Measurements from ENCODE around the gene UBXN7. TPM values are rescaled to one million over a fixed set of nuclear protein-coding genes. Genes with fewer than 3 reads are reported as not detected.
A peak's percentile ranks its signal among the peaks of the same experiment; 100 is the strongest.
"Not testable (repeated sequence)": the region's sequence is repeated elsewhere in the genome, so short reads cannot be mapped to it uniquely, and the experiment has no call there.

UBXN7 gene
- total RNA-seq, 3 donors from 2014 or later, result 33.7 to 35.2 (median 34.7) TPM

DNA sequence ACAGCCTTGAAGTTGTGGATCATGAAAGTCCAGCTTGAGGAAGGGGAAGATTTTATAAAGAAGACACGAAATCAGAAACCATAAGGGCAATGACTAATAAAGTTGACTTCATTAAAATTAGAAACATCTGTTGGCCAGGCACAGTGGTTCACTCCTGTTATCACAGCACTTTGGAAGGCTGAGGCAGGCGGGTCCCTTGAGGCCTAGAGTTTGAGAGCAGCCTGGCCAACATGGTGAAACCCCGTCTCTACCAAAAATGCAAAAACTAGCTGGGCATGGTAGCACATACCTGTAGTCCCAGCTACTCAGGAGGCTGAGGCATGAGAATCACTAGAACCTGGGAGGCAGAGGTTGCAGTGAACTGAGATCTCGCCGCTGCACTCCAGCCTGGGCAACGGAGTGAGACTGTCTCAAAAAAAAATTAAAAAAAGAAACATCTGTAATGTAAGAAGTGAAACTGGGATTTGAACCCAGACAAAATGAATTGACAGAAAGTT is 7.9 kb upstream of the UBXN7 start:
- ATAC-seq (no peak), DNase-seq (no peak)
- H3K4me1 Mint-ChIP-seq (ENCODE audit: low read depth), result peaks cover 5% of the 10 kb centered on the region
- H3K27me3 Mint-ChIP-seq (ENCODE audit: low read depth), result no peaks in the 10 kb centered on the region
- H3K4me3 Mint-ChIP-seq, result no peak overlapping the region
- H3K36me3 Mint-ChIP-seq (ENCODE audit: insufficient read depth), result no peaks in the 10 kb centered on the region
- H3K9me3 Mint-ChIP-seq, result no peaks in the 10 kb centered on the region

DNA sequence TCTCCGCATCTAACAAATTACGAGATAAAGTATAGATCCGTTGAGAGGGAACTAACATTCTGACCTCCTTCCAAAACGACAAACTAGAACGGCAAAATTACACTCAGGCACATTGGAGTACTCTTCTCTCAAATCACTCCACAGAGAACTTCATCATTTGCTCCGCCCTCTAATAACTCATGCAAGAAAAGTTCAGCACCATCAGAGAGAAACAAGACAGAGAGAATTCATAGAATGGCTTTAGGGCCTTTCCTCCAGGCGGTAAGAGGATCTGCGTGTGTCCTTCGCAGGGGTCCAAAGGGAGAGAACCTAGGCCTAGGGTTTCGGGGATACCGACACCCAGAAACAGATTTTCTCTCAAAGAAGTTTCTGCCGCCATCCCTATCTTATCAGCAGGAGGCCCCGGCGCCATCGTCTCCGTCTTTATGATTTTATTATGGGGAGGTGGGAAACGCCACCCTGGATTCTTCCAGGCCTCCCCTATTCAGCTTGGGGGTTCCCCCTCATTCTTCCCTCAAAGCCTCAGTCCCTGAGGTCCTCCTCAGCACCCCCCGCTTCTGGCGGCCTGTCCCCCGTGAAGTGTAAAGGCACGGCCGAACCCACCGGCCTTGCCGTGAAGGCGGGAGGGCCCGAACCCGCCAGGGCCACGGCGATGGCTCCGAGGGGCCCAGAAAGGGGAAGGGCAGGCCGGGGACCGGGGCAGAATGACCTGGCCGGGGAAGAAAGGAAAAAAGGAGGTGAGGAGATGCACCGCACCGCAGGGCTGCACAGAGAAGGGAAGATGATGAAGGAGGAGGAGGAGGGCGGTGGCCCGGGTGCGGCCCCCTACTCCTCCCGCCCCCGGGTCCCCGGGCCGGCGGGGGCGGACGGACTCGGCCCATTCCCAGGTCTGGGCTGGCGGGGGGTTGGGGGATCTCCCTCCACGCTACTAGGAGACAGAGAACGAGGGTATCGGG is 768 bp downstream of the UBXN7 start:
- ATAC-seq, result peak; percentile 30 to 34
- Mint-ChIP-seq H3K27me3 (ENCODE audit: low read depth) (no peaks in the 10 kb centered on the region), H3K4me1 (ENCODE audit: low read depth) (peaks cover 18% of the 10 kb centered on the region), H3K36me3 (ENCODE audit: insufficient read depth) (peaks cover 6% of the 10 kb centered on the region), H3K4me3 (peak overlapping the region; percentile 97), H3K9me3 (no peaks in the 10 kb centered on the region)
- no peak for DNase-seq

DNA sequence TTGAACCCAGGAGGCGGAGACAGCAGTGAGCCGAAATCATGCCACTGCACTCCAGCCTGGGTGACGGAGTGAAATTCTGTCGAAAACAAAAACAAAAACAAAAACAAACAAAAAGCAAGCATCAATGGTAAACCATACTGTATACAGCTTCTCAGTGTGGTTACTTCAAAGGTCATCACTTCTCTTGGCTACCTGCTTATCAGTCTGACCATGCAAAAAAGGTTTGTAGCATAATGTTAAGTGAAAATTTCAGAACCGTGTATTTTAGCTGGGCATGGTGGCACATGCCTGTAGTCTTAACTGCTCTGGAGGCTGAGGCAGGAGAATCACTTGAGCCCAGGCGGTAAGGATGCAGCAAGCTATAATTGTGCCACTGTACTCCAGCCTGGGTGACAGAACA is 4.2 kb downstream of the UBXN7 start:
- peaks cover 28% of the 10 kb centered on the region for H3K4me1 Mint-ChIP-seq (ENCODE audit: low read depth)
- no peak overlapping the region for H3K4me3 Mint-ChIP-seq
- peaks cover 6% of the 10 kb centered on the region for H3K36me3 Mint-ChIP-seq (ENCODE audit: insufficient read depth)
- DNase-seq (no peak), ATAC-seq (no peak)
- H3K27me3 Mint-ChIP-seq (ENCODE audit: low read depth), result no peaks in the 10 kb centered on the region
- no peaks in the 10 kb centered on the region for H3K9me3 Mint-ChIP-seq

DNA sequence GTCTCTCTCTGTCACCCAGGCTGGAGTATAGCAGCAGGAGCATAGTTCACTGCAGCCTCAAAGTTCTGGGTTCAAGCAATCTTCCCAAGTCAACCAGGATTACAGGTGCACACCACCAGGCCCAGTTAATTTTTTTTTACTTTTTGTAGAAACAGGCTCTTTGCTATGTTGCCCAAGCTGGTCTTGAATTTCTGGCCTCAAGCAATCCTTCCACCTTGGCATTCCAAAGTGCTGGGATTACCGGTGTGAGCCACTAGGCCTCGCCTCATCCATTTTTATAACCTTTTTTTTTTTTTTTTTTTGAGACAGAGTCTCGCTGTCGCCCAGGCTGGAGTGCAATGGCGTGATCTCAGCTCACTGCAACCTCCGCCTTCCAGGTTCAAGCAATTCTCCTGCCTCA is 7.8 kb downstream of the UBXN7 start:
- not testable (repeated sequence) for H3K9me3 Mint-ChIP-seq; H3K4me3 Mint-ChIP-seq; DNase-seq; H3K27me3 Mint-ChIP-seq (ENCODE audit: low read depth); ATAC-seq; H3K36me3 Mint-ChIP-seq (ENCODE audit: insufficient read depth)
- H3K4me1 Mint-ChIP-seq (ENCODE audit: low read depth), result peaks cover 40% of the 10 kb centered on the region

DNA sequence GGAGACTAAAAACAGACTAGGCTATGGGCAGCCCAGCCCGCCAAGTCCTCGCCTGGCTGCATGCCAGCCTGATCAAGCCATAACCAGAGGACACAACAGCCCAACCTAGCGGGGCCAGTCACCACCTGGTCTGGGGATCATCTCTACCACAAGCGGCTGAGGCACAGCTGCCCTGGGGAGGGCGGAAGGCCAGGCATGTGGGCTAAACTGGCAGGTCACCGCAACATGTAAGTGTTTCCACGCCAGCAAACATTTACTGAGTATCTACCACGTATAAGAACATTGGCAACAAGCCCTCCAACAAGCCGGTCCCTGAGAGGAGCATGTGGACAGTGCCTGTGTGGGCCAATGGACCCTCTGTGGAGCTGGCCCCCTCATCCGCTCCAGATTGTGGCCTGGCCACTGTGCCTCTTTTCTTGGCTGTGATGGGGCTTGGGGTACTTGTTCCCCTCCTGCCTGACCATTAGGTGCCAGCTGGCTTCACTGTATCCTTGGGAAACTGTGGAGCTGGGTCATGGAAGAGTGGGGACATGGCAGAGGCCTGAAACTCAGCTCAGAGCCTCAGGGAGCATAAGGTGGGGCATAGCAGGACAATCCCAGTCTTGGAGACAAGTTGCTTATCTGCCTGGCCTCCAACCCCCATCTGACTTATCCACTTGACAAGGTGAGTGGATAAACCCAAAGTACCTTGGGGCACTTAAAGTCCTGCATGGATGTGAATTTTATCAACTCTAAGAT is 9.0 kb downstream of the UBXN7 start:
- Mint-ChIP-seq H3K9me3 (no peaks in the 10 kb centered on the region), H3K4me1 (ENCODE audit: low read depth) (peaks cover 48% of the 10 kb centered on the region), H3K36me3 (ENCODE audit: insufficient read depth) (peaks cover 8% of the 10 kb centered on the region), H3K4me3 (no peak overlapping the region), H3K27me3 (ENCODE audit: low read depth) (no peaks in the 10 kb centered on the region)
- ATAC-seq (peak in 1 of 2 donors; percentile 28), DNase-seq (no peak)

DNA sequence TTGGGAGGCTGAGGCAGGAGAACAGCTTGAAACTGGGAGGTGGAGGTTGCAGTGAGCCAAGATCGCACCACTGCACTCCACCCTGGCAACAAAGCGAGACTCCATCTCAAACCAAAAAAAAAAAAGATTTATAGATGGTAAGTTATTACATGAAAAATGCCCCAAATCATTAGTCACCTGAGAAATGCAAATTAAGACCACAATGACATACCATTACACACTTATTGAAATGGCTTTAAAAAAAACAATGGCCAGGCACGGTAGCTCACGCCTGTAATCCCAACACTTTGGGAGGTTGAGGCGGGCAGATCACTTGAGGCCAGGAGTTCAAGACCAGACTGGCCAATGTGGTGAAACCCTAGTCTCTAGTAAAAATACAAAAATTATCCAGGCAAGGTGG is 10.6 kb downstream of the UBXN7 start:
- peak; percentile 82 to 84 for ATAC-seq

DNA sequence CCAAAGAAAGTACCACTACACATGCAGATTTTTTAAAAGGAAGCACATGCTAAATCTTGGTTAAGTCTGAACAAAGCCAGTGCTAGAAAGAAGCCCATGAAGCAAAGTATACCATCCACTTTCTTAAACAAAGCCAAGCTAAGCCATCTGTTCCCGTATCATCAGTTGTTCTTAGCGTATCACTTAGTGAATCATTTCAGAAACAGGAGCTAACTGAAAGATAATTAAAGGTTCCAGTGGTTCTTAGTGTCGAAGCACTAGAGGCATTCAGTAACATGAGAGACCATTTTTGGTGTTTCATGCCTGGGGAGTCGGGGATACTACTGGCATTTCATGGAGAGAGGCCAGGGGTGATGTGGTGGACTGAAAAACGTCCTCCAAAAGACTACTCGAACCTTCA is 12.8 kb downstream of the UBXN7 start:
- H3K4me1 Mint-ChIP-seq (ENCODE audit: low read depth), result peaks cover 65% of the 10 kb centered on the region
- H3K4me3 Mint-ChIP-seq, result no peak overlapping the region
- no peak for ATAC-seq
- H3K27me3 Mint-ChIP-seq (ENCODE audit: low read depth), result no peaks in the 10 kb centered on the region
- peaks cover 6% of the 10 kb centered on the region for H3K36me3 Mint-ChIP-seq (ENCODE audit: insufficient read depth)
- H3K9me3 Mint-ChIP-seq, result no peaks in the 10 kb centered on the region
- DNase-seq, result no peak

More for the DNA sequence above, 10.6 kb downstream of the UBXN7 start:
- not testable (repeated sequence) for H3K4me3 Mint-ChIP-seq; H3K9me3 Mint-ChIP-seq; DNase-seq; H3K27me3 Mint-ChIP-seq (ENCODE audit: low read depth); H3K36me3 Mint-ChIP-seq (ENCODE audit: insufficient read depth)
- peaks cover 53% of the 10 kb centered on the region for H3K4me1 Mint-ChIP-seq (ENCODE audit: low read depth)

DNA sequence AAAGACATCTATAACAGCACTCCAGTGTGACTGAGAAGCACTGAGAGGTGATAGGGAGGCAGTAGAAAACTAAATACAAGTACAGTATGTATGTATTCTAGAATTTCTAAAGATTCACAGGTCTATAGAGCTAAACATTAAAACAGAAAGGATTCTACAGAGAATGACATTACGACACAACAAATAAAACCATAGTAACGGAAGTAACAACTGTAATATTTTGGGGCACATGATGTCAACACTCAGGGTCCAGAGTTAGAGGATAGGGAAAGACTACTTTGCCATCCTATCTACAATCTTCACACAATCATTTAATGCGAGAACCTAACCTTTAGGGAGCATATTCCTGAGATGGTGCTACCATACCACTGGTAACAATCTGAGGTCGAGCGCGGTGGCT is 13.6 kb downstream of the UBXN7 start:
- peaks cover 6% of the 10 kb centered on the region for H3K36me3 Mint-ChIP-seq (ENCODE audit: insufficient read depth)
- H3K4me1 Mint-ChIP-seq (ENCODE audit: low read depth), result peaks cover 68% of the 10 kb centered on the region
- H3K4me3 Mint-ChIP-seq, result no peak overlapping the region
- ATAC-seq, result no peak
- H3K9me3 Mint-ChIP-seq, result no peaks in the 10 kb centered on the region
- H3K27me3 Mint-ChIP-seq (ENCODE audit: low read depth), result no peaks in the 10 kb centered on the region
- no peak for DNase-seq

DNA sequence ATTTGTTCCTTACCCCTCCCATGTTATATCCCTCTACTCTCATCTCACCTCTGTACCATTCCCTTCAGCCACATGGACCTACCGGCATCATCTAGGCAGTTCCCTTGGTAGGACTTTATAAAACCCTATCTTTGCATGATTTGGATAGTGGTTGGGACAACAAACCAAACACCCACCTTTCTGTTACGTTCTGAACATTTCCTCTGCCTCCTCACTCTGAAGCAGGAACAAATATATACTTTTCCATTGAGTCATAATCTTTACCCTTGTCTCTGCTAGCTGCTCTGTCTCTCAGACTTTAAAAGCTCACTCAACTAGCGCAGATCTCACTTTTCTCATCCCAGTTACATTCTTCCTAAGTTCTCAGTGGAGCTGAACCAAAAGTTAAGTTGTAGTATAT is 17.8 kb downstream of the UBXN7 start:
- Mint-ChIP-seq H3K36me3 (ENCODE audit: insufficient read depth) (peaks cover 3% of the 10 kb centered on the region), H3K9me3 (peaks cover under 1% of the 10 kb centered on the region), H3K27me3 (ENCODE audit: low read depth) (no peaks in the 10 kb centered on the region), H3K4me3 (peak overlapping the region; percentile 14), H3K4me1 (ENCODE audit: low read depth) (peaks cover 53% of the 10 kb centered on the region)
- ATAC-seq, result peak; percentile 78 to 87
- no peak for DNase-seq

DNA sequence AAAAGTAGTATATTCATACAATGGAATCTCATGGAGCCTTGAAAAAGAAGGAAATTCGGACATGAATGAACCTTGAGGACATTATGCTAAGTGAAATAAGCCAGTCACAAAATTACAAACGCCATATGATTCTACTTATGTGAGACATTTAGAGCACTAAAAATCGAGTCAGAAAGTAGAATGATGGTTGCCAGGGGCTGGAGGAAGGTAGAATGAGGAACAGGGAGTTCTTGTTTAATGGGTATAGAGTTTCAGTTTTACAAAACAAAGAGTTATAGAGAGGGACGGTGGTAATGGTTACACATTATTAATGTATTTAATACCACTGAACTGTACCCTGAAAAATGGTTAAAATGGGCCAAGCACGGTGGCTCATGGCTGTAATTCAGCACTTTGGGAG is 19.5 kb downstream of the UBXN7 start:
- H3K36me3 Mint-ChIP-seq (ENCODE audit: insufficient read depth), result peaks cover 11% of the 10 kb centered on the region
- peaks cover 11% of the 10 kb centered on the region for H3K9me3 Mint-ChIP-seq
- DNase-seq, result no peak
- no peak for ATAC-seq
- no peaks in the 10 kb centered on the region for H3K27me3 Mint-ChIP-seq (ENCODE audit: low read depth)
- peaks cover 52% of the 10 kb centered on the region for H3K4me1 Mint-ChIP-seq (ENCODE audit: low read depth)
- H3K4me3 Mint-ChIP-seq, result no peak overlapping the region

DNA sequence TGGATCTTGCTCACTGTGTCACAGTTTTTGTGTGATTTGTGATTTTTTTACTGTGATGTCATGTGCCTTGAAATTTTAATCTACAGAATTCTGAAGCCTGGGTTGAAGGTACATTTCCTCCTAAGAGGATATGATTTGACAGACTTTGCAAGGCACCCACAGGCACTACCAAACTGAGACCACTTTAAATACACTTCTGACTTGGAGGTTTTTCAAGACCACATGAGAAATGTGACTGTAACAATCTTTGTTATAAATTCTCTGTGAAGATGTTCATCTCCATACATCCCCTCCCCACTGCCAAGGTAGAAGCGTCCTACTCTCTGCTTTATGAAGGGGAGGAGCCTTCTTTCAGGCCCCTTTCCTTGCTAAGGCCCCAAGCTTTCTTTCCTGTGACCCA is 22.8 kb downstream of the UBXN7 start:
- DNase-seq, result no peak
- Mint-ChIP-seq H3K9me3 (peaks cover 11% of the 10 kb centered on the region), H3K4me1 (ENCODE audit: low read depth) (peaks cover 32% of the 10 kb centered on the region), H3K36me3 (ENCODE audit: insufficient read depth) (peaks cover 15% of the 10 kb centered on the region), H3K27me3 (ENCODE audit: low read depth) (no peaks in the 10 kb centered on the region), H3K4me3 (no peak overlapping the region)
- ATAC-seq, result no peak

DNA sequence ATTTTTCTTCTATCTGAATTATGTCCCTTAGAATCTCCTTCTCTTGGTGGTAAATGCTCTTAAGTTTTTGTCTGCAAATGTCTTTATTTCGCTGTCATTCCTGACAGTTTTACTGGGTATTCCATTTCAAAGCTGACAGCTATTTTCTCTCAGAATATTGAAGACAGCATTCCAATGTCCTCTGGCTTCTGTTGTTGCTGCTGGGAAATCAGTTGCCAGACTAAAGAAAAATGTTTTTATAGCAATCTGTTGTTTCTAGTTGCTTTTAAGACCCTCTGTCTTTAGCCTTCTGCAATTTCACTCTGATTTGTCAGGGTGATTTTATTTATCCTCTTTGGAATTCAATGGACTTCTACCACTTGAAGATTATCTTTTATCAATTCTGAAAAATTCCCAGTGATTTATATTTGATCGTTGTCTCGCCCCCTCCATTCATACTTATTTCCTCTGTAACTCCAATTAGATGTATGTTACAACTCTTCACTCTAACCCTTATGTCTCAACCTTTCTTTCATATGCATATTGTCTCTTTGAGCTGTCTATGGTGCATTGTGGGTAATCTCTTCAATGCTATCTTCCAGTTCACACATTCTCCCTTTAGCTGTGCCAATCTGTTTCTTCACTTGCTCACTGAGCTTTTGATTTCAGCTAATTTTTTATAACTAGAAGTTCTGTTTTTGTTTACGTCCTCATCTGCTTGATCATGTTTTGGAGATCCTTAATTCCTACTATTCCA is 23.5 kb downstream of the UBXN7 start:
- Mint-ChIP-seq H3K4me3 (no peak overlapping the region), H3K36me3 (ENCODE audit: insufficient read depth) (peaks cover 15% of the 10 kb centered on the region), H3K27me3 (ENCODE audit: low read depth) (no peaks in the 10 kb centered on the region), H3K4me1 (ENCODE audit: low read depth) (peaks cover 26% of the 10 kb centered on the region), H3K9me3 (peaks cover 11% of the 10 kb centered on the region)
- DNase-seq, result no peak
- ATAC-seq, result no peak

DNA sequence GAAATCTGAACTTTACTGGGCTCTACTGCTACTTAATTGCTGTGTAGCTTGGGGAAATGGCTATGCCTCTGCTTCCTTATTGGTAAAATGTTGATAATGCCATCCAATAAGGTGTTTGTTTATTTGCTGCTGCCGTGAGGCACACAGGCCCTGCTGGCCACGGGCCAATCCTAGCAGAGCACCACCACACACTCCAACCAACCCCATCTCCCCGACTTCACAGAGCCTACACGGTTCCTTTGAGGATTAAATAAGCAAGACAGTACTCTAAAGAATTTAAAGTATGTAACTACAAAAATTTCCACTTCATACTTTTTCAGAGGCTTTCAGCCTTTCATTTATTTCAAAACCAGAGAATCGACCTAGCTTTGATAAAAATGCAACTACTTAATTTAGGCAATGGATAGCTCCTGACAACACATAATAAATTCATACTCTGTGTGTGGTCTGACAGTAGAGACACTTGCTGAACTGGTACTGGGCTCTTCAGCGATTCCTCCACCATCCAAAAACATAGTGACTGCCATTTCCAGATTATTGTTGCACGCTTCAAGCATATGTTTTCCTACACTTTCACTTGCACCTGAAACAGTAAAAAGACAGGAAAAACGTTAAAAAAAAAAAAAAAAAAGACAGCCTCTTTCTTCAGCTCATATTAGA is 25.3 kb downstream of the UBXN7 start:
- H3K27me3 Mint-ChIP-seq (ENCODE audit: low read depth), result no peaks in the 10 kb centered on the region
- peaks cover 11% of the 10 kb centered on the region for H3K9me3 Mint-ChIP-seq
- no peak overlapping the region for H3K4me3 Mint-ChIP-seq
- peaks cover 18% of the 10 kb centered on the region for H3K4me1 Mint-ChIP-seq (ENCODE audit: low read depth)
- peaks cover 17% of the 10 kb centered on the region for H3K36me3 Mint-ChIP-seq (ENCODE audit: insufficient read depth)
- ATAC-seq (no peak), DNase-seq (no peak)

DNA sequence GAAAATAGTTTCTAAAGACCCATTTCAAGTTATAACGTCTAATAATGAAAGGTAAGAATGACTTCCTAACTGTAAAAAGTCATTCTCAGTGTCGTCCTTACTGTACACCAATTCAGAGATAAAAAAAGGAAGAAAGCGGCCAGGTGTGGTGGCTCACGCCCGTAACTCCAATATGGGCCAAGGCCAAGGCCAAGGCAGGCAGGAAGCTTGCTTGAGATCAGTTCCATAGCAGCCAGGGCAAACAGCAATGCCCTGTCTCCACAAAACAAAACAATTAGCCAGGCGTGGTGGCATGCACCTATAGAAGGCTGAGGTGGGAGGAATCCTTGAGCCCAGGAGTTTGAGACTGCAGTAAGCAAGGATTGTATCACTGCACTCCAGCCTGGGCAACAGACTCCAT is 31.9 kb downstream of the UBXN7 start:
- Mint-ChIP-seq H3K4me1 (ENCODE audit: low read depth) (no peaks in the 10 kb centered on the region), H3K9me3 (no peaks in the 10 kb centered on the region), H3K36me3 (ENCODE audit: insufficient read depth) (peaks cover 20% of the 10 kb centered on the region), H3K4me3 (no peak overlapping the region), H3K27me3 (ENCODE audit: low read depth) (no peaks in the 10 kb centered on the region)
- ATAC-seq, result no peak
- DNase-seq, result no peak

Data from activated T-cell treated with anti-CD3 and anti-CD28 coated beads, Interleukin-2, amount 50 U/mL, for 4 hours (primary cell).